Hepatocyte (in vitro differentiated cells): ENCODE data around the gene USP24.

ENCODE experiments used
- EZH2phosphoT487 ChIP-seq: fragments of 200-600 bp; sonication (generic); IDR thresholded peaks from one replicate; pipeline ENCODE4 v1.6.1; 2018; ENCODE audit warnings: antibody characterized with exemption, mild to moderate bottlenecking, low read depth, moderate library complexity; ENCODE audit not compliant: unreplicated experiment, severe bottlenecking
- TF ChIP-seq, protein P1 (sequence below): fragments of 200-600 bp; sonication (generic); IDR thresholded peaks from 2 replicates; pipeline ENCODE4 v1.5.1; 2016; ENCODE audit warnings: antibody characterized with exemption, mild to moderate bottlenecking; ENCODE audit not compliant: poor library complexity

- no peak for TF ChIP-seq EZH2phosphoT487
- TF ChIP-seq, protein P1, sequence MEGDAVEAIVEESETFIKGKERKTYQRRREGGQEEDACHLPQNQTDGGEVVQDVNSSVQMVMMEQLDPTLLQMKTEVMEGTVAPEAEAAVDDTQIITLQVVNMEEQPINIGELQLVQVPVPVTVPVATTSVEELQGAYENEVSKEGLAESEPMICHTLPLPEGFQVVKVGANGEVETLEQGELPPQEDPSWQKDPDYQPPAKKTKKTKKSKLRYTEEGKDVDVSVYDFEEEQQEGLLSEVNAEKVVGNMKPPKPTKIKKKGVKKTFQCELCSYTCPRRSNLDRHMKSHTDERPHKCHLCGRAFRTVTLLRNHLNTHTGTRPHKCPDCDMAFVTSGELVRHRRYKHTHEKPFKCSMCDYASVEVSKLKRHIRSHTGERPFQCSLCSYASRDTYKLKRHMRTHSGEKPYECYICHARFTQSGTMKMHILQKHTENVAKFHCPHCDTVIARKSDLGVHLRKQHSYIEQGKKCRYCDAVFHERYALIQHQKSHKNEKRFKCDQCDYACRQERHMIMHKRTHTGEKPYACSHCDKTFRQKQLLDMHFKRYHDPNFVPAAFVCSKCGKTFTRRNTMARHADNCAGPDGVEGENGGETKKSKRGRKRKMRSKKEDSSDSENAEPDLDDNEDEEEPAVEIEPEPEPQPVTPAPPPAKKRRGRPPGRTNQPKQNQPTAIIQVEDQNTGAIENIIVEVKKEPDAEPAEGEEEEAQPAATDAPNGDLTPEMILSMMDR: no peak
Measured at GRCh38 chr1:55089683-55090082, 125.5 kb downstream of the USP24 start.
